HG03159 (cell line): ENCODE data around the gene GNG8.
A peak's percentile ranks its signal among the peaks of the same experiment; 100 is the strongest.

Source experiments
- ATAC-seq: cut with Tn5 transposase; IDR thresholded peaks from one replicate; pipeline ENCODE4 v1.9.1; 2021; ENCODE audit warnings: mild to moderate bottlenecking, moderate library complexity; ENCODE audit not compliant: unreplicated experiment

Gene GNG8

DNA sequence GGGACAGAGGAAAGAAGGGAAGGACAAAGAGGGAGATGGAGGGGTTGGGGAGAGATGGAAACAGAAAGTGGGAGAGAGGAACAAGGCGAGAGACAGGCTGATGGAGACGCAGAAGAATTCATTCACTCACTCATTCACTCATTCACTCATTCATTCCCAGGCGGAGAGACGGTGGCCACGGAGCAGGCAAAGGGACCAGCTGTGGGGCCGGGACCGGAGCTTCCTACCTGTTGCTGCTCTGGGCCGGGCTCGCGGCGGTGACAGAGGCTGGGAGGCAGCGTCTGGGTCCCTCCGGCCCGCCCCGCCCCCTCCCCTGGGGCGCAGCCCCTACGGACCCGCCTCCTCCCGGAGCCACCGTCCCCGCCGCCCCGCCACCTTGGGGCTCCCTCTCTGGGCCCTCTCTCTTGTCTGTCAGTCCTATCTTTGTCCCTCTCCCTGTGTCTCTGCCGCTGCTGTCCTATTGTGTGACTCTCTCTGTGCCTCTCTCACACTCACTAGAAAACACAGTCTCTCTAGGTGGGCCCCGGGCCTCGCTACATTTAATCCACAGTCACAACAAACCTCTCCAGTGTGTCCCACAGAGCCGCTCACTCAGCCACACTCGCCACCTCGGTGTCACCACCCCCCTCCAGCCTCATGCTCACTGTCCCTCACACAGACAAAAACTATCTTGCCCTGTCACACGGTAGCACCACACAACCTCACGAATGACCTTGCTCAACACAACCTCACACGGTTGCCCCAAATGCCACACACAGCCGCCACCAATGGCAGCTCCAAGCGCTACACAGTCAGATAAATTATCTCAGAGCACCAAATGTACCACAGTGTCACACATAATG, at the start of gene GNG8:
Gene GNG8, minus strand, starts transcription at position 283 of the 842 bp plus-strand sequence. CDS start 1,520 bp downstream, outside the sequence.
- no peak for ATAC-seq

DNA sequence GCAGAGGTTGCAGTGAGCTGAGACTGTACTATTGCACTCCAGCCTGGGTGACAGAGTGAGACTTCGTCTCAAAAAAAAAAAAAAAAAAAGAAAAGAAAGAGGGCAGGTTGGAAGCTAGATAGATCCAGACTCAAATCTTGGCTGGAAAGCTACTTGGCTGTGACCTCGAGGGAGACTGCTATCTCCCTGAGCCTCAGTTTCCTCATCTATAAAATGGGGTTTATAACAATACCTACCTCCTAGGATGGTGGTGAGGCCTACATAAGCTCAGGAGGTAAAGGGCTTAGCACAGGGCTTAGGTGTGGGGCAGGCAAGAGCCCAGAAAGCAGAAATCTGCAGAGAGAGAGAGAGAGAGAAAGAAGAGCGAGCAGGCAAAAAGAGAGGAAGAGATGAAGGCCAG, 49.2 kb upstream of the GNG8 start:
- no peak for ATAC-seq

DNA sequence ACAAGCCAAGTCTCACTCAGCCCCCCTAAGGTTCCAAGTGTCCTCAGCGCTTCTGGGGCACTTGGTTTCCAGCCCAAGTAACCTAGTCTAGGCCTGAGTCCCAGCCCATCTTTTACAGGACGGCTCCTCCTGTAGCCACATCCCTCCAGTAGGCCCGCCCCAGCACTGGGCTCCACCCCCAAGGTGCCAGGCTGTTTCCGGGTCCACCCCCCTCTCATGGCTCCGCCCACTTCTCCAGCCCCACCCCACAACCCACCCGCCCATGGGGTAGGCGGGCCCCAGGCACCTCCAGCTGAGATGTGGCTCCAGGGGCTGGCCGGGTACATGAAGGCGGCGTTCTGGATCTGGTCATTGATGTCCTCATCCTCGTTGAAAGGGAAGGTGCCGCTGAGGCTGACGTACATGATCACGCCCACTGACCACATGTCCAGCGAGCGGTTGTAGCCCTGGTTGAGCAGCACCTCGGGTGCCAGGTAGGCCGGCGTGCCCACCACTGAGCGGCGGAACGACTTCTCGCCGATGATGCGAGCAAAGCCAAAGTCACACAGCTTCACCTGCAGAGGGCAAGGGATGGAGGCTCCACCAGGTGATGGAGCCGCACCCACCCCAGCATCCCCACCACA, 42.2 kb upstream of the GNG8 start:
- no peak for ATAC-seq

DNA sequence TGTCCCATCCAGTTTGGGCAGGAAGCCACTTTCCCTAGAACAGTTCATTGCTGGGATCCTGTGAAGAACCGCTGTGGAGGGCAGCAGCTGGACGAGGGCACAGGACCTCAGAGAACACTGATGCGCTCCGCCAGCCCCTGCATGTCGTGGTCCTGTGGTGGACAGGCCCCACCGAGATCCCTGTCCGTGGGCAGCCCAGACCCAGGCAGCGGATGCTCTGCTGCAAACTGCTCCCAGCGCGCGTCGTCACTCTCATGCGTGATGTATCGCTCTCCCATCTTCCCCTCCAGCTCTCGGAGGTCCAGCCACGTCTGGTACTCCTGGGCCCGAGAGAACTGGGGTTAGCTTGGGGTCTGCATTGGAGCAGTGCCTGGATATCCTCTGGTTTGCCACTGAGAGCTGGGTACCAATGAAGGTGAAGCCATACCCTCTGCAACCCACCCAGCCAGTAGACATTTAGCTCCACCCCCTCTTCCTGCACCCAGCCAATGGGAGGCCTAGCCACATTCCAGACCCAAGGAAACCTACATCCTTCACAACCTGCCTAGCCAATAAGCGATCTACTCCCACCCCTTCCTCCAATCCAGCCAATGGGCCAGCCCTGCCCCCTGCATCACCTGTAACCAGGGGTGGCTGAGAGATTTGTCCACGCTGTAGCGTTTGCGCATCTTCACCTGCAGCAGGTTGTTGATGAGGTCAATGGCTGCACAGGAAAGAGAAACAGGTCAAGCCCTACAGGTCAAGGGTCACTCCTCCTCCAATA, 38.6 kb upstream of the GNG8 start:
- ATAC-seq, result no peak

DNA sequence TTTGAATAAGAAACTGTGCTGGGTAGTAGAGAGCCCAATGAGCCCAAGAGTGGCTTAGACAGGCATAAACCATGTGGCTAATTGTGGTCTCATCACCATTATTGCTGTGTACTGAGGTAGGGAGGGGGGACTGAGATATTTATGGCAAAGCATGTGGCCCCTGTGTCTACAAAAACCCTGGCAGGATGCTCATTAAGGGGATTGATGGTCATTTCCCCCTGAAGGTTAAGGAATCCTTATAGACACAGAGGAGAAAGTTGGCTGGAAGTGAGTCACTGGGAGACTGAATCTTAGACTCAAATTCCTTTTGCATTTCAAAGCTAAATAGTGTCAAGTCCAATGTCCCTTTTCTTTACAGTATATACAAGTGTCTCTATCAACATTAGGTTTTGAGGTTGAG, 34.8 kb upstream of the GNG8 start:
- no peak for ATAC-seq

DNA sequence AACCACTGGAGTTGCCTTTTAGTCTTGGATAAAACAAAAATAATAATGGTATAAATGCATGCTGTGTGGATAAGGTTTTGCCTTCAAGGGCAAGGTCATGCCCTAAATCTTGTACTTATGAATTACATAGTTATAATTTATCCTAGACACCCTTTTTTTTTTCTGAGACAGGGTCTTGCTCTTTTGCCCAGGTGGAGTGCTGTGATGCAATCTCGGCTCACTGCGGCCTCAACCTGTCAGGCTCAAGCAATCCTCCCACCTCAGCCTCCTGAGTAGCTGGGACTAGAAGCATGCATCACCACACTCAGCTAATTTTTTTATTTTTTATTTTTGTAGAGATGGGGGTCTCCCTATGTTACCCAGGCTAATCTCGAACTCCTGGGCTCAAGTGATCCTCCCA, 32.7 kb upstream of the GNG8 start:
- ATAC-seq, result no peak

DNA sequence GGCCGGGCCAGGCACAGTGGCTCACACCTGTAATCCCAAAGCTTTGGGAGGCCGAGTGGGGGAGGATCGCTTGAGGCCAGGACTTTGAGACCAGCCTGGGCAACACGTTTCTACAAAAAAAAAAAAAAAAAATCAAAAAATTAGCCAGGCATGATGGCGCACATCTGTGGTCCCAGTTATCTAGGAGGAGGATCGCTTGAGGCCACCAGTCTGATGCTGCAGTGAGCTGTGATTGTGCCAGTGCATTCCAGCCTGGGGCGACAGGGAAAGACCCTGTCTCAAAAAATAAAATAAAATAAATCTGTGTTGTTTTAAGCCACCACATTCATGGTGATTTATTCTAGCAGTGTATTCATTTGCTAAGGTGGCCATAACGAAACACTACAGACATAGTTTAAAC, 29.1 kb upstream of the GNG8 start:
- ATAC-seq, result no peak

DNA sequence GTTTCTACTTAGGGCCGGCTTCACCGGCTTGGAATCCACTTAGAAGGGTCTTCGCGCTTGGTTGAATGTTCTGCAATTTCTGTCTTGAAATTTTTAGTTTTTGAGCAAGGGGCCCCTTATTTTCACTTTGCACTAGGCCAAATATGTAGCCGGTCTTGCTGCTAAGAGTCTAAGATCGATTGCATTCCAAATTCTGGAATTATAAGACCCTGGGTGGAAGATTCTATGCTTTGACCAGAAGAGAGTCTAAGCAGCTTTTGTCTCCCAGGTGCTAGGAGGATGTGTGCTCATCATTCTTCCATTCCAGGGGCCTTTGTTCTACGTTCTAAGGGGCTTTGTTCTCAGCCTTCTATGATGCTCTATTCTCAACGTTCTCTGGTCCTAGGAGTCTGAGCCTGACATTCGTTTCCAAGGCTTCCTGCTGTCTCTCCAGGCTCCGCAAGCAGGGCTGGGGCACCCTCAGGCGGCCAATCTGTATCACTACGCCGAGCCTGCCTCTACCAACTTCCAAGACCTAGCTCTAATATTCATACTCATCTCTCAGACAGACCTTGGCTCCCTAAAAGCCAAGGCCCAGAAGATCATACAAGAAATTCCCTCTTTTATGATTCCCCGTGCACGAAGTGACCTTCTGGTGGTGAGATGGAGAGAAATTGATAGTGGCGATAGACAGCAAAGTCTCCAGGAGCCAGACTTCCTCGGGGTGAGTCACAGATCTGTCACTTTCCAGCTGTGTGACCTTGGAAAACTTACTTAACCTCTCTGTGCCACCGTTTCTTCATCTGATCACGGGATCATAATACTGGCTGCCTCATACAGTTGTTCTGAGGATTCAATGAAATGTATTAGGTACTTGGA, 26.0 kb upstream of the GNG8 start:
- no peak for ATAC-seq

DNA sequence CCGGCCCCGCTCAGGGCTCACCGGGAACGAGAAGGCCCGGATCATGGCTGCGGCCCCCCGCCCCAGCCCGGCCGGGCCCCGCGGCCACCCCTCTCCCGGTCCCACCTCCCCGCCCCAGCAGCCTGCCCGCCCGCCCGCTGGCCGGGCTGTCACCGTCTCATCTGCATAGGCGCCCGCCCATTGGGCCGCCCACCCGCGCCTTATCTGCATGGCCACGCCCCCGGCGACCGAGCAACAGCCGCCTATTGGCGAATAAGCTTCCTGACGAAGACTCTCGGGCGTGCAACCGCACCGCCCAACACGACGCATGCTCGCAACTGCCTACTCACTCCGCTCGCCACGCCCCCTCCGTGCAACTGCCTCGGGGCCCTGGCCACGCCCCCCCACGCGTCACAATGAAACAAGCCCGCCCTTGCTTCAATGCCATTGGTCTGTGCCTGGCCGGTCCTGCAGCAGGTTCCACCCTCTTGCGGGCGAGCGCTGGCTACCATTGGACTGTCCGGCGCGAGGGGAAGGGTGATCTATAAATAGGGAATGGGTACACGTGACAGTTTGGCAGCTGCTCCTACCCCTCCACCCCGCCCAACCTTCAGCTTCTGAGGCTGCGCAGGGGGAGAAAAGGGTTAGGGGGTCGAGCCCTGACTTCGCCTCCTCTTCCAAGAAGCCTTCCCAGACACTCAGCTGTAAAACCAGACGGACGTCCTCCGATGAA, 25.2 kb upstream of the GNG8 start, which contains the start of gene DACT3:
Gene DACT3, minus strand, starts transcription at position 163 of the 712 bp plus-strand sequence. Its CDS starts 118 bp downstream, at position 45.
- peak; percentile 86 for ATAC-seq

DNA sequence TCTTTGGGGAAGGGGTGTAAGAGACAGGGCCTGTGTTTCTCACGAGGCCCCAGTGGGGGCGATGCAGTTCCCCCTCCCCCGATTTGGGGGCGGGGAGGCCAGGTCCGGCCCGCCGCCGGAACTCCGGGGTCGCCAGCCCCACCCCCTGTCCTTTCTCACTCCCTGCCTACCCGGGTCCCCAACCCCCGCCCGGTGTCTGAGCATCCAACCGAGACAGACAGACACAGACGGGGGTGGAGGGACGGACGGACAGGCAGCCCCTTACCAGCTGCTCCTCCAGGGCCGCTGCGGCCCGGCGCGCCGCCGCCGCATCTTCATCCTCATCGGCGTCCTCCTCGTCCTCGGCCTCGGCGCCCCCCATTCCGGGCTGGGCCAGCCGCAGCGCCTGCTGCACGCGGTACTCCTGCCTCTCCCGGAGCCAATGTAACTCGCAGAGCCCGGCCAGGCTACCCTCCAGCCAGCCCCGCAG, 24.6 kb upstream of the GNG8 start:
- ATAC-seq, result no peak

DNA sequence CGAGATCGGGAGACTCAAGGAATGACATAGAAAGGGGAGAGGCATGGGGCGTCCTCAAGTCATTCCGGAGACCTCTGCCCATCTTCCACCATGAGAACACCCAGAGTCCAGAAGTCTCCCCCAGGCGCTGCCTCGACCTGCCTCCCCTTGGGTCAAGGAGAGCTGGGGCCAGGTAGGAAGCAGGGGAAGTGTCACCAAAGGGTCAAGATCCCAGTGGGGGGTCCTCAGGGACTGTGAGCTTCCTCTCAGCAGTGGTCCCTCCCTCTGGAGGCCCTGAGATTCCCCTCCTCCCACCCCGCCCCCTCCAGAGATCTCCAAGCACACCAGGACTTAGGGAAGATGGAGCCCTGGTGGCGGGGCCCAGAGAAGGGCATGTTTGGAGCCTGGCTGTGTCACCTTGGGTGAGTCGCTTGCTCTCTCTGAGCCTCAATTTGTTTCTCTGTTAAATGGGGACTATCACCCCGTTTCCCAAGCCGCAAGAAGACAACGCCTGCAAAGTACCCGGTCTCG, 24.1 kb upstream of the GNG8 start:
- no peak for ATAC-seq

DNA sequence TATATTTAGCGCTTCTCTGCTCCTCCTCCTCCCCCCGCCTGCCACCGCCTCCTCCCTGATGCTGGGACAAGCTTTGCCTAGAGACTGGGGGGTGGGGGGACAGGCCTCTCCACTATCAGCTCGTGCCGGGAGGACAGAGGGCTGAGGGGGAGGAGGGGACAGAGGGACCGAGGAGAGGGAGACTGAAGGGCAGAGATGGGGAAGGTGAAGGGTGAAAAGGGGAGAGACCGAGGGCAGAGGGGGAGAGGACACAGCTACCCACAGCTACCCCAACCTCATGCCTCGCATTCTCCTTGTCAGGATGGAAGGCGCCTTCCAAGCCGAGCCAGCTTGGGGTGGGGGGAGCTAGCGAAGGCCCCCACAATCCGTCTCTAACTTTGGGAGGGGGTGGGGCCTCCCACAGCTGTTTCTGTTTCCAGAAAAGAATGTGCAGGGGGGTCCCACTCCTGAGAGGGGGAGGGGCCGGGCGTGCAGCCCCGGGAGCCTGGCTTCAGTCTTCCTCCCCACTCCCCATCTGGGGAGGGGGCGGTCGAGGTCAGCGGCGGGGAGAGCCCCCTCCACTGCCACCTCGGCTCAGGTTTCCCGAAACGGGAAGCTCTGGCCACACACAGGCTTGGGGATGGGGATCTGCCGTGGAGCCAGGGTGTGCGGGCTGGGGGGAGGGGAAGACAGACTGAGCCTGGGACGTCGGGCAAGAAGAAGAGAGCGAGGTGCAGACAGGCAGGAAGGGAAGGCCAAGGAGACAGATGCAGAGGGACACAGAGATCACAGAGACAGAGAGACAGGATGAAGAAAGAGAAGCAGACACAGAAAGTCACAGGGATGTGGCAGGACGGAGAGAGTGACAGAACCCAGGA, 23.4 kb upstream of the GNG8 start:
- ATAC-seq, result no peak

DNA sequence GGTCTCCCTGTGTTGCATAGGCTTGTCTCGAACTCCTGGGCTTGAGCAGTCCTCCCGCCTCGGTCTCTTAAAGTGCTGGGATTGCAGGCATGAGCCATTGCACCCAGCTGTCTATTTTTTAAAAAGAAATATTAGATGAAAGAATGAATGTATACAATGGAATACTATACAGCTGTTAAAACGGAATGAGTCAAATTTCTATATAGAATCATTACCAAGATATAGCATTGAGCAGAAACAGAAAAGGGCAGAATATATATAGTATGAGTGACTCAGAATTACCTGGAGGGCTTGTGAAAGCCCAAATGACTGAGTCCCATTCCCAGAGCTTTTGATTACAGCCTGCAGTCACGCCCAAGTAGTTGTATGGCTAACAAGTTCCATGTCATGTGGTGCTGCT, 20.5 kb upstream of the GNG8 start:
- ATAC-seq, result no peak

DNA sequence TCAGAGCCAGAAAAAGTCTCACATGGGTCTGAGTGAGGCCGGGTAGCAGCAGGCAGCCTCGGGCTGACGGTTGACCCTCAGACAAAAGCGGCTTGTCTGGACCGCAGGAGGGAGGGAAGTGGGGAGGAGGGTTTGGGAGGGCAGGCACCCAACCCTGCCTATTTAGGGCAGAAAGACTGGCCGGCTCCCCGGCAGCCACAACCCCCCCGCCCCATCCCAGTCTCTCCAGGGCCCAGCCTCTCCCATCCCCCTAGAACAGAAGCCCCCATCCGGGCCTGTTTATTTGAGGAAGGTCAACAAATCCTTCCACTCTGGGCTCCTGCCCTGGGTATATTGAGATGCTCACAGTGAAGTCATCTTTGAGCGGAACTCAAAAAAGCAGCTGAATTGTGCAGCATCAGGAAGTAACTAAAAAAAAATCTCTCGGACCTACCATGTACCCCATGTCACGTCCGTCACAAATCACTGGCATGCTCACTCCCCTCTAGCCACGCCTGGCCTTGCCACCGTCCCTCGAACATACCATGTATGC, 18.7 kb upstream of the GNG8 start:
- ATAC-seq, result no peak

DNA sequence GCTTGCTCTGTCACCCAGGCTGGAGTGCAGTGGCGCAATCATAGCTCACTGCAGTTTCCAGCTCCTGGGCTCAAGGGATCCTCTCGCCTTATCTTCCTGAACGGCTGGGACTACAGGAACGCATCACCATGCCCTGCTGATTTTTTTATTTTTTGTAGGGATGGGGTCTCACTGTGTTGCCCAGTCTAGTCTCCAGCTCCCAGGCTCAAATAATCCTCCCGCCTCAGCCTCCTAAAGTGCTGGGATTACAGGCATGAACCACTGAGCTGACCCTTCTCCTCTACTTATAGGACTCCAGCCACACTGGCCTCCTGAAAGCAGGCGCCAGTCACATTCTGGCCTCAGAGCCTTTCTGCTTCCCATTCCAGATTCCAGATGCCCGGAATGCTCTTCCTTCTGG, 14.4 kb upstream of the GNG8 start:
- no peak for ATAC-seq

DNA sequence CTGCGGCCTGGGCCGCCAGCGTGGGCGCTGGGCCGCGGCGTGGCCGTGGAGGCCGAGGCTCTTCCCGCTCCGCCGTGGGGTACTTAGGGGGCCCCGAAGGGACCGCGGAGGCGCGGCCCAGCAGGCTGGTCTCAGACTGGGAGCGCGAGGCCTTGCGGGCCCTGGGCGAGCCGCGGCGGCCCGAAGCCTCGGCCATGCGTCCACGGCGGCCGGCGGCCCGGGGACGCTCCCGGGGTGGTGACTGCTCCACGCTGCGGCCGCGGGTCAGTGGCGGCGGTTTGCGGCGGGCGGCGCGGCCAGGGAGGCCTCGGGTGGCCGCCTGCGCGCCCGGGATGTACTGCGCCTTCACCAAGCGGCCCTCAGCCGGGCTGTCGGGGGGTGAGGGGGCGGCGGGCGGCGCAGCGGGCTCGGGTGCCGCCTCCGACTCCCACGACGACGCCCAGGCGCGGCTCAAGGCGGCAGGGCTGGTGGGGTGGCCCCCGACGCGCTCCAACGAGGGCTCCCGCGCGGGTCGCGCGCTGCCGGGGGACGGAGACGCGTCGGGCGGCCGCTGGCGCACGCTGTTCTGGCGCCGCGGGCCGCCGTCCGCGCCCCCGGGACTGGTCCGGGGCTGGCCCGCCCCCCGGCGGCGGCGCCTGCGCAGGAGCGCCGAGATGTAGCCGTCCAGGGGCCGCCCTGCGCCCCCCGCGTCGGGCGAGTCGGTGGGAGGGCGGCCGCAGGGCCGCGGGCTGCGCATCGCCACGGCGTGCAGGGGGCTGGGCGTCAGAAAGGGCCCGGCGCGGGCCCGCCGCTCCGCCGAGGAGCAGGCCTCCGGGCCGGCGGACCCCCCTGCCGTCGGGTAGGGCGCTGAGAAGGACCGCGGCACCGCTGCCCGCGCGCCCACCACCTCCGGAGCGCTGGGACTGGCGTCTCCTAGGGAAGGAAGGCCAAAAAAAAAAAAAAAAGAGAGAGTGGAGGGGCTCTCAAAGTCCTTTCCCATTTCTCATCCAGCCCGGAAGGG, 13.3 kb upstream of the GNG8 start:
- ATAC-seq, result no peak
